KG1 (cell line): ENCODE data around the gene WDR38.

Experiments used
- DNase-seq: peaks from one replicate; lab custom pipeline; 2025; lab: John Stamatoyannopoulos, UW

WDR38 gene

DNA sequence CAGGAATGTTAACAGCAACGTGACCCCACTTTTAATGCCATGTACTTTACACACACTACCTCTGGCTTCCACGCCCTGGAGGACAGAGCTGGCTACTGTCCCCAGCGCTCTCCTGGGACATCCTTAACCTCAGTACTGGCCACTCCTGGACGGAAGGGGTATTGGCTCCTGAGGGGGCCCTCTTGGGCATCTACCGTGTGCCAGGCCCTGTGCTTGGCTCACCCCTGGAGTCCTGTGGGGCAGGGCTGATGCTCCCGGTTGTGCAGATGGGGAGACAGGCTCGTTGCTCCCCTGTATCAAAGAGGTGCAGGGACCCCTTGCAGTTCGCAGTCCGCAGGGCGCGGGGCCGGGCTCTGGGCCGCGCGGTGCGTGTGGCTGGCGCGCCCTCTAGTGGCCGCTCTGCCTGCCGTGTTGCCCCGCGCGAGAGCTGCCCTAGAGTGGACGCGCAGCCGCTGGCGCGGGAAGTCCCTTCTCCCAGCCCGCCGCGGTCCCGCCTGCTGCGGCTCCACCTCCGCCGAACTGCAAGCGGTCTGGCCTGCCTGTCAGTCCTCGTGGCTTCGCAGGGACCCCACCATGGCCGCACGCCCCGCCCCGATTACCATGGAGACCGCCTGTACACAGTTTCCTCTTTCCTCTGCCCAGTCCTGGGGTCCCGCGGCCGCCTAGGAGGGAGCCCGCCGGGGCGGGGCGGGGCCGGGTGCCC is at the start of gene WDR38:
Gene WDR38, plus strand, starts transcription at position 632 of the 703 bp plus-strand sequence. CDS start 72 bp downstream, outside the sequence.
- peak; percentile 78 for DNase-seq

GRCh38 chr9:124803911-124804310 is 49.3 kb upstream of the WDR38 start:
- no peak for DNase-seq

- no peak for DNase-seq
These were observed 48.1 kb upstream of the WDR38 start for GRCh38 chr9:124805186-124805585.

- DNase-seq, result no peak
These were observed 44.9 kb upstream of the WDR38 start for GRCh38 chr9:124808246-124808956.

DNA sequence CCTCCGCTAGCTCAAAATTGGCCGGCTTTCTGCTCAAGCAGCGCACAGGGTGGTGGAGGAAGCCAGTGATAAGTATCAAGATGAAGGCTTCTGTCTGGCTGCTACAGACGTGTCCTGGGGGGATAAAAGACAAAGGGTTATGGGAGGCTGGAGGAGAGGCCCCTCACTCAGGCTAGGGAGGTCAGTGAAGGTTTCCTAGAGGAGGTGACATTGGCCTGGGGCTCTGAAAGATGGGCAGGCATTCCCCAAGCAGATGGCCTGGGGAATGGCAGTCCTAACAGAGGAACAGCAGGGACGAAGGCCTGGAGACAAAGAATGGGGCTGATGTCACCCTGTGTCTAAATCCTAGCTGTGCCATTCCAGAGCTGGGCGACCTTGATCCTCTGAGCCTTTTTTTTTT is 44.0 kb upstream of the WDR38 start:
- no peak for DNase-seq

DNA sequence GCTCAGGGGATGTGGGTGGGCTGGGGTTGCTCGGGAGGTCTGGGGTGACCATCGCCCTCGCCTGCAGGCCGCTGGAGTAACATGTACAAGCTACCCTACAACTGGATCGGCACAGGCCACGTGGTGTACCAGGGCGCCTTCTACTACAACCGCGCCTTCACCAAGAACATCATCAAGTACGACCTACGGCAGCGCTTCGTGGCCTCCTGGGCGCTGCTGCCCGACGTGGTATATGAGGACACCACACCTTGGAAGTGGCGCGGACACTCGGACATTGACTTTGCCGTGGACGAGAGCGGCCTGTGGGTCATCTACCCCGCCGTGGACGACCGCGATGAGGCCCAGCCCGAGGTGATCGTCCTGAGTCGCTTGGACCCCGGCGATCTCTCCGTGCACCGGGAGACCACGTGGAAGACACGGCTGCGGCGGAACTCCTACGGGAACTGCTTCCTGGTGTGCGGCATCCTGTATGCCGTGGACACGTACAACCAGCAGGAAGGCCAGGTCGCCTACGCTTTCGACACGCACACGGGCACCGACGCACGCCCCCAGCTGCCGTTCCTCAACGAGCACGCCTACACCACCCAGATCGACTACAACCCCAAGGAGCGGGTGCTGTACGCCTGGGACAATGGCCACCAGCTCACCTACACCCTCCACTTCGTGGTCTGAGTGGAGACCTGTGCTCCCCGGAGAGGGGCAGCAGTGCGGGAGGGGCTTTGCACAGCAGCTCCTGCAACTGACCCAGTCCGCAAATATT is 43.3 kb upstream of the WDR38 start:
- DNase-seq, result no peak

GRCh38 chr9:124810663-124811355 is 42.5 kb upstream of the WDR38 start:
- no peak for DNase-seq

GRCh38 chr9:124812441-124812876 is 40.8 kb upstream of the WDR38 start:
- DNase-seq, result no peak

GRCh38 chr9:124813041-124813440 is 40.2 kb upstream of the WDR38 start:
- no peak for DNase-seq

DNA sequence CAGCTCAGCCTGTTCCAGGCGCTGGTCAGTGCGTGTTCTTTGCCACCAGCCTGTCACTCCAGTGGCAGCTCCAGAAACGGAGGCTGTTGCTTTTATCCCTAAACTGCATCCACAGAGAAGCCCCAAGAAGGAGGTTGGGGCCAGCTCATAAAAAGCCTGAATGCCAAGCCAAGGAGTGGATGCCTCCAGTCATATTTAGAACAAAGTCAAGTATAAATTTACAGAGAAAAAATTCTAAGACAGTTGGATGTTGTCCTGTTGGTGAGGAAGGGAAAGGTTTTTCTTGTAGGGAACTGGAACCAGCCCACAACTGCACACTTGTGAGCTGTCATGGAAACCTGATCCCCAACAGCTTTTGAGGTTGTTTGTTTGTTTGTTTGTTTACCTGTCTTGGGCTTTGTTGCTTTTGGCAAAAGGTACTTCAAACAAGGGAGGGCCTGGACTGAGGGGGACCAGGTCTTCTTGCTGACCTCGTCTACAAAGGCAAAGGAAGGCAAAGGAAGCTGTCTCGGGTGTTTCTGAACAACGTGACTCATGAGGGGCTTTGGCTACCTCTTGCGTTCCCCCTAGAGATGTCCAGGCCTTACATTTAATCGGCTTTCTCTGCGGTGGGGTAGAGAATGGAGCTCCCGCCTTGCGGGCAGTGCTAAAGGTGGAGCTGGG is 39.6 kb upstream of the WDR38 start:
- DNase-seq, result no peak

- DNase-seq, result no peak
These were observed 39.1 kb upstream of the WDR38 start for GRCh38 chr9:124814164-124814535.

GRCh38 chr9:124815601-124816000 is 37.7 kb upstream of the WDR38 start:
- DNase-seq, result no peak

GRCh38 chr9:124818431-124819281 is 34.6 kb upstream of the WDR38 start:
- DNase-seq, result no peak

- DNase-seq, result no peak
These were observed 32.3 kb upstream of the WDR38 start for GRCh38 chr9:124820698-124821623.

- DNase-seq, result no peak
These were observed 24.5 kb upstream of the WDR38 start for GRCh38 chr9:124828489-124829333.

DNA sequence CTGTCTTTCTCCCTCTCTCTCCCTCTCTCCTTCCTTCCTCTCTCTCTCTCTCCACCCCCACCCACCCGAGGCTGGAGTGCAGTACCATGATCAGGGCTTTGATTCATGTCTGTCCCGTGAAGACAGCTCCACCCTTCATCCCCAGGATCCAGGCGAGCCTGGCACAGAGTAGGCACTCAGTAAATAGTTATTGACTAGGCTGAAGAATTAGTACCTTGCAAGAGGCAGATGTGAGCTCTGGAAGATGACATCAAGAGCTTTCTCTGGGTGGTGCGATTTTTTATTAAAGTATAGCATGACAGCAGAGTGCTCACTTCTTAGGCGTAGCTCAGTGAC is 24.0 kb upstream of the WDR38 start:
- DNase-seq, result no peak

DNA sequence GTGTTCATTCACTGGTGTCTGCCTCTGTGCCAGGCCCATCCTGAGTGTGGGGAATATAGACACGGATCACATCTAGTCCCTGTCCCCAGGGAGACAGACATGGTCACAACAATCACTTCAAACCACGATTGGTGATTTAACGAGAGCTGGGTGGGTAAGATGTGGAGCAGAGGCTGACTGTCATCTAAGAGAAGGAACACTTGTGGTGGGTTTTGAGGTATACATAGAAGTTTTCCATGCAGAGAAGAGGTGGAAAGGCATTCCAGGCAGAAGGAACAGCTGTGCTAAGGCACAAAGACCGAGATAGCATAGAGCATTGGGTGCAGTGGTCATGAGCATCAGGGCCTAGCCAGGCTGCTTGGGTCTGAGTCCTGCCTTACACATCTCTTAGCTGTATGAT is 22.7 kb upstream of the WDR38 start:
- no peak for DNase-seq

GRCh38 chr9:124831642-124832364 is 21.5 kb upstream of the WDR38 start:
- no peak for DNase-seq
